NCI-H2227 (cell line): ENCODE data around the gene TCF7L2.
"Not testable (repeated sequence)": the region's sequence is repeated elsewhere in the genome, so short reads cannot be mapped to it uniquely, and the experiment has no call there.

Experiments
- DNase-seq: peaks from one replicate; lab custom pipeline; 2025; ENCODE audit not compliant: unreplicated experiment; lab: John Stamatoyannopoulos, UW

The TCF7L2 gene

DNA sequence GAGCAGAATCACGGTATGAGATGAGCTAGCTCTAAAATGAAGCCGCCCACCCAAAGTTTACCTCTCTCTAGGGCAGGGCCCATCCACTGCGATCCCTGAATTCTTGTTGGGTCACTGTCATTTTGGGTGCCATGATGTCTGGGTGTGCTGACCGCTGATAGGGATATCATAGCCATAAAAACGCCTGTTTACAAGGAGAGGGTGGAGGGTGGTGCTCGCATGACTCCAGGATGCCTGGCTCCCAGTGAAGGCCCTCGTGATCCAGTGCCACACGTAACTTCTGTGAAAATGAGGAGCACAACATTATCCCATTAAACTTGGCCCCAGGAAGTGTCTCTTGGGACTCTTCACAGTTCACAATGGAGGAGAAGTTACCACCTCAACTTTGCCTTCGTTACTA is 139.5 kb downstream of the TCF7L2 start:
- no peak for DNase-seq

DNA sequence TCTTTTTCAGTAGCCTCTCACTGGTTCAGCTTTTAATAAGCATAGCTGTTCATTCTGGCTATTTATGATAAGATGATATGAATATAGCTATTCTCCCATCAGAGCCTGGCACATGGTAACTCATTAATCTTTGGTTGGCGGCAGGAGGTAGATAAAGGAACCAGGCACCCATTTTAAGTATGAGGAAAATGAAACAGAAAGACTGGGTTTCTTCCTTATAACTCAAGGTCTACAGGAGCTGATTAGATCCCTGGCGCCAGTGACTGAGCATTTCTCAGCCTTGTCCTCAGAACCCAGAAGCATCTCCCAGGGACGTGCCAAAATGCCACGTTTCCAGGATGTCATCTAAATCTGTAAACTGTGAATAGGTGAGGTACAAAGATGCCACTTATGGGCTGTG is 141.9 kb downstream of the TCF7L2 start:
- DNase-seq: no peak

DNA sequence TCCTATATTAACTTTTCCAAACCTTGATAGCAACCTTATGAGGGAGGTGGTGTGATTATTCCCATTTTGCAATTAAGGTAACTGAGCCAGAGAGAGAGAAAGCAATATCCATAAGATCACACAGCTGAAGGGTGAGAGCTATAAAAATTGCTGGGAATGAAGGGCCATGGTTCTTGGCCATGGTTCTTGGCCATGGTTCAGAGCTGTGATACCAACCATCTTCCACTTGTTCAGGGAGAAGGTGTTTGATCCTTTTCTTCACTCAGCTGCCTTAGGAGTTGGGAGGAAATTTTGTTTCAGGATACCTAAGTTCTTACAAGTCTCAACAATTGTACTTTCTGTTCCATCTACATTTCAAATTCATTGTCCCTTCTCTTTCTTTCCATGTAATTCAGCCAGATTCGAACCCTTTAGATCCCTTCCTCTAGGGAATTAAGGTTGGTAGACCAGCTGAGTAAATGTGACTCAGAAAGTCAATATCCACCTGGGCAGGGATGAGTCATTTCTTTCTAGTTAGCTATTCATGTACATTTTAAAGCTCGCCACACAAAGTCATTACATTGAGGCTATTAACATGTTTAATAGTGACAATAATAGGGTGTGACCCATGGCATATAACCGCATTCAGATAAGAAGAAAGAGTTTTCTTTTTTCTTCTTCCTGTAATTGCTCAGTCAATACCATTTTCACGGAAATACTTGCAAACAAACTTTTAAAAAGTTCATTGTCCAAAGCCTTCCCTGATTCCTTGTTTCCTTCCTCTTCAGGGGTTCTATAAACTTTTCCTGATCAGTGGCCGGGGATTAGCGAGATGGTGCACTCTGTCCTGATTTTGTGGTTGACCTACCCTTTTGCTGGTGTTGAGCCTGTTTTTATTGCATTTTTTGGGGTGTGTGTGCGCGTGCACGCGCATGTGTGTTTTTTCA is 143.4 kb downstream of the TCF7L2 start:
- no peak for DNase-seq

DNA sequence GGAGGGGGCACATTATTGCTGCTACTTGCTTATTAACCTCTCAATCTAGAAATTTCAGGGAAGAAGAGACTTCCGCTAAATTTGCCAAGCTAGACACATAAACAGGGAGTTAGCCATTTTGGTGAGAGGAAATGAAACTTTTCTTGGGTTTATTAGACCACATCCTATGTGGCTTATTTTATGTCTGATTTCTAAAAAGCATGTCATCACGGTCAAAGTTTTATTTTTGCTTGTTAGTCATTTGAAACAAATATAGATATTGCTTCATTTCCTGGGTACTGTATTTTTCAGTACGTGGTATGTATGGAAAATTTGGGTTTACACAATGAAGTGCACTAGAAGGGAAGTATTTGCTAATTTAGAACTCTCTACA is 144.1 kb downstream of the TCF7L2 start:
- DNase-seq: no peak

DNA sequence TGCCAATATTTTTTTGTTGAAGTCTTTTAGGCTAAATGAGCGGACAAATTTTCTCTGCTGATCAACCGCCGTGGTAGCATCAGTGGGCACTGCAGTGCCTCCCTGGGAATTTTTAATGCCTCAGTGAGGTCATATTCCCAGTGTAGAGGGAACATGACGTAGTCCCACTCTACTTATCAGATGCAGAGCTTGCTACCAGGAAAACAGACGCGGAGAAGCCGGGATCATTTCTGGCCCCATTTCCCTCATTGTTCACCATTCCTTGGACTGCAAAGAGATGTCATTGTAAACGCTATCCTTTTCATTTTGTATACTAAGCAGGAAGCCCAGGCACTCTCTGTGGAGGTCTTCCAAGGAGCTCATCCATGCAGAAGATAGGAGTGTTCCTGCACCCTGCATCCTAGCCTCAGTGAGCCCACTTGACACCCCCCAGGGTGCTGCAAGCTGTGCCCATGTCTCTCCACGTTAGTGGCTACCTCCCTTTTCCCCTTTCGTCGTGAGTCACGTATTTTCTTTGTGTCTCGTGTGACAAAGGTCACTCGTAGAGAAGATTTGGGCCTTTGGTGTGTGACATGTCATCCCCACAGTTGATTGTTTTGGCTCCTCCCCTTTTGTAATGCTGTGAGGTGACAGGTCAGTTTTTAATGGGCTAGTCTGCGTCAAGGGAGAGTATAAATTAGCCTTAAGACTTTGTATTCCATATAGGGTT is 145.5 kb downstream of the TCF7L2 start:
- no peak for DNase-seq

DNA sequence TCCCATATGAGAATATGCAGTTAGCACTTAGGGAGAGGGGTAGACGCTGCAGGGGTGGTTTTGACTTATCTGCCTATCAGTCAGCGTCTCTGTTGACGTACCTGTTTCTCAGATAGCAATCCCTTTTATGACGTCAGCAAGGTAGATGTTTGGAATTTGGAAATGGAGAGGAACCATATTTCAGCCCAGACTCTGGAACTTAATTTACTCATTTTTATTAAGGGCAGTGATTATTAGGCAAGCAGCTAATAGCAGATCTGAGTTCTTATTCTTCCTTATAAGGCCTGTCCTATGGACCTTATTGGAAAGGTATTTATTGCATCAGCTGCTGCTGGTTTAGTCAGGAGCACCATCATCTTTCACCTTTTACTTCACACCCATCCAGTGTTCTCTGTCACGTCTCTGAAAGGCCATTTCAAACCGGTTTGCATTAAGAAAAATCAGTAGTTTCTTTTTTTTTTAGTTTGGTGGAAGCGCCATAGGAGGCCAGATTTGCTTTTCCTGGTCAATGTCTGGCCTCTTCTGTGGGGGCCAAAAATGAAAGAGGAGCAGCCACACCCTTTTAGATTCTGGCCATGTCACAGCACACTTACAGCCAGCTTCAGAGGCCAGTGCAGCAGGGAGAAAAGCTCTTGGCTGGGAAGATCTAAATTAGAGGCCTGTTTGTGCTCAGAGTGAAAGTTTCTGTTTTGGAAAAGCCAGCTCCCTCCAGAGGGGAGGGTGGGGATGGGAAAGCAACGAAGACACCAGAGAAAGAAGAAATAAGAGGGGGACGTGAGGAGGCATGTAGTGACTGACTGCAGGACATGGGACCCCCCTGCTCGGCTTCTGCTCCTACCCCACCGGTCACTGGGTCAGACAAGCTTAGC is 146.3 kb downstream of the TCF7L2 start:
- no peak for DNase-seq

DNA sequence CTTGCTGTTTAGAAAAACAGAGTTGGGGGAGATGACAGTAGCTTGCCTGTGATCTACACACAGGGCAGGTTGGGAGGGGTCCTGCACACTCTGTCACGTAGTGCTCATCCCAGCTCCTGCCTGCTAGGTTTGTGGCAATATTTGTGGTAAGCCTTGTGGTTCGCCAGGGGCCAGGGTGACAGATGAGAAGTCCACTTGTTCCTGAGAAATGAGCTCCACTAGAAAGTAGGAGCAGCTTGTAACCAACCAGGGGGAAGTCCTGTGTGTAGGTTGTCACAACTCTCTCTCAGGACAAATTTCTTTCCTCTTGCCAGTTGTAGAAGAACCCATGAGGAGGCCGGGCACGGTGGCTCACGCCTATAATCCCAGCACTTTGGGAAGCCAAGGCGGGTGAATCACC is 147.0 kb downstream of the TCF7L2 start:
- DNase-seq: no peak

DNA sequence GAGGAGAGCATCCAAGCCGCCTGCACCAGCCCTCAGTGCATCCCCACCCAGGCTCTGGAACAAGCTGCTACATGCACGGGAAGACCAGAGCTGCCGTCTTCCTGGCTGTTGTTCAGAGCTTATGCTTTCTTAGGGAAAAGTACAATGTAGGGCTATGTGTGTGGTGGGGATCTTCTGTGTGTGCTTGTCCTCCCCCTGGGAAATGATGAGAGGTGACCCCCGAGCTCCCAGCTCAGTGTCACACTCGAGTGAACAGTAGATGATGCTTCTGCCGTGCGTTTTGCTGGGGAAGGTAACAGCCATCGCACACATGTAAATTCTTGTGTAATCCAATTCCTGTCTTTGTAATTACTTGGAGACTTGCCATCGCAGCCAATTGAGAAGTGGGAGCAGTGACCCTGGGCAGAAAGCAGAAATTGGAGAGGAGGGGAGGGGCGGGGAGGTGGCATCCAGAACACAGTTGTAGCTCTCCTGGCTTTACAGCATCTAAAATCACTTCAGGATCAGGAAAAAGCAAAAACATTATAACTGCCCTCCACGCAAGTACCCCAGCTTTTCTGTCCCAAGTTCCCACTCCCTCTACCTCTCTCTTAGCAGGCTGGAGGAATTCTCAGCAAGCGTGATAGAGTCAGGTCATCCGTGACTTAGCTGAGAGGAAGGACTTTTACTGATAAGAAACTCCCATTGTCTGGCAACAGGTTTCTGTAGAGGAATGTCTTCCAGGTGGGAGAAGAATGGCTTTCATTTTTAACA is 149.6 kb downstream of the TCF7L2 start:
- DNase-seq: peak; percentile 18

DNA sequence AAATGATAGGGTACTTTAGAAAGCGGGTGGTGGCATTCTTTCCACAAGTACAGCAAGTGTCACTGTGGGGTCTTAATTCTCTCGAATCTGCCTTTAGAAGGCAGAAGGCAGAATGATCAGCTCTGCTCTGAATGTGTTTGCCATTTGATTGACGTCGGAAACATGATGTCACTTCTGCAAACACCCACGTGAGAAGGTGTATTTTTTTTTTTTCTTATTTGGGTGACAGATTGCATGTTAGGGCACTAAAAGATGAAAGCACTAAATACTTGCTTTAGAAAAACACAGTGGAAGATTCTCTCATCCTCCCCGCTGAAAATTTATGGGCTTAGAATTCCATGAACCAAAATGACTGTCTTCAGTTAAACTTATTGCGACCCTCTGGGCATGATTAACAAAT is 150.2 kb downstream of the TCF7L2 start:
- DNase-seq: no peak

DNA sequence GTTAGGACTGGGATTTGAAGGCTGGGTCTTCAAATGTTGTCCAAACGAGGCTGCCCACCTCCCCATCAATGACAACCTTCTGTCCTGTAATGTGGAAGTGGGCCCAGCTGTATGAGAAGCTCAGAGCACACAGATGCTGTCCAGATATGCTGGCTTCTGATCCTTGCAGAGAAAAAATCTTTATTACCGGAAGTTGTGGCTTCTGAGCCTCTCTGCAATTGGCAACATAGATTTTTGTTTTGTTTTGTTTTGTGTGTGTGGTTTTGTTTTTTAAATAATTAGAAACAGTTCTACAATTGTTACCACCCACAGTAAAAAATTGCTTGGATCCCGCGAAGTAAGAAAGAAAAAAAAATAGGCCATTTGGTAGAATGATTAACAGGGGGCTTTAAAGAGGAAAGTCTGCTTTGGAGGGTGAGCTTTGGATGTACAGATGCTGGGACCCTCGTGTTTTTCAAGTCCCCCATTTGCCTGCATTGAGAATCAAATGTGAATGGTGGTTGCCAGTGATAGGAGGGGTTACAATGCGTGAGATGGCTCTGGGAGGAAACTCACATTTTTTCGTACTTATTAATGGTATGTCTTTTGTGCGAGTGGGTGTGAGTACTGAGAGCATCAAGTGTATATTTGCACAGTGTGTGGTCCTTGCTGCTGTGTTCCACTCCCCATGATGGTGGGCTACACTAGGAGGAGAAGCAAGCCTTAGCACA is 153.2 kb downstream of the TCF7L2 start:
- DNase-seq: no peak

DNA sequence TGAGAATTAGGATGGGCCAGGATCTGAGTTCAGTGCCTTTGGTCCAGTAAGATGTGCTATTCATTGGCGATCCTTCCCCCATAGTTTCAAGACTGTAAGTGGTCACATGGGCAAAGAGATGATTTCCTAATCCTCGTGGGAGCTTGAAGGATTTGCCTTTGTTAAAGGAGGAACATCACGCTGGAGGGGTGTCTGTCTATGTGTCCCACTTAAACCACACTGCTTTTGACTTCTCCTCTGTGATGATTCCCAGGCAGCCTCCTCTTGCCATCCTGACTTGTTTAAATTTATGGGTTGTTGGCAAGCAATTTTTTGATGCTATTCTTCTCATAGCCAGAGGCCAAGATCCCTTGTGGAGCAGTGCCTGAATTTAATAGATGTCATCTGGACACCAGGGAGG is 154.0 kb downstream of the TCF7L2 start:
- no peak for DNase-seq

DNA sequence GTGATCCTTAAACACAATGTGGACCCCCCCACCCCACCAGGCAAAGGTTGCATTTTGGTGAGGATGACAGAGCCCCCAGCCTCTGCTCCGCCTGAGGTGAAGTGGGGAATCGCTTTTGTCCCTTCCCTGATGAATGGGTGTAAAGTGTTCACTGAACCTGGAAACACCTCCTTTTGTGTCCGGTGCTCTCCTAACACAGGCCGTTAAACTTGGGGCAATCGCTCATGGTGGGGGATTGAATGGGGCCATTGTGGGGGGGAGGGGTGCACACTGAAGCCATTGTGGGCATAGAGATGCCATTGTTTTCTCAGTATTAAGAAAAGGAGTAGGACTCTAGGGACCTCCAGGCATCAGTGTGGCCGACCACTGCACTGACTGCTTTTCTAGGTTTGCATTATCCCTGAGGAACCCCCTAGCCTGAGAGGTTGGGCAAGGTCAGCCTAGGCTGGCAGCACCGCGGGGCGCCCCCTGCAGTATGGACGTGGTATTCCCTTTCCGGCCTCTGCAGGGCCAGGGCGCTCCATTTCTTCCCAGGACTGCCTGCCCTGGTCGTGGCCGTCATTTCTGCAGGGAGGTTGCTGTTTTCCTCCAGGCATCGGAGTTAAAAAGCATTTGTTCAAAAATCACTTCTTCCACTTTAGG is 158.3 kb downstream of the TCF7L2 start:
- no peak for DNase-seq

DNA sequence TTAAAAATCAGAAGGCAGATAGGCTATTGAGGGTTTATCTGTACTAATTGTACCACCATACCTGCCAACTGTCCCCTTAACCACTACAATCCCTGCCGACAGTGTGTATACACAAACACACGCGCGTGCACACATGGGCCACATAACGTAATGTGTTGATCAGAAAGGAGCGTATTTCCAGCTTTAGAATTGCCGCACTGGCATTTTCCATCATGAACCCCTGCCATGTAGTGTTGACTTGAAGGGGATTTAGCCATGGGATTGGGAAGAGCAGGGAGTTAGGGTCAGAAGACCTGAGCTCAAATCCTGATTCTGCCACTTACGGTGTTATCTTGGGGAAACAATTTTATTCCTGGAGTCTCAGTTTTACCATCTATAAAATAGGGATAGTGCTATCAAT is 158.9 kb downstream of the TCF7L2 start:
- DNase-seq: no peak

DNA sequence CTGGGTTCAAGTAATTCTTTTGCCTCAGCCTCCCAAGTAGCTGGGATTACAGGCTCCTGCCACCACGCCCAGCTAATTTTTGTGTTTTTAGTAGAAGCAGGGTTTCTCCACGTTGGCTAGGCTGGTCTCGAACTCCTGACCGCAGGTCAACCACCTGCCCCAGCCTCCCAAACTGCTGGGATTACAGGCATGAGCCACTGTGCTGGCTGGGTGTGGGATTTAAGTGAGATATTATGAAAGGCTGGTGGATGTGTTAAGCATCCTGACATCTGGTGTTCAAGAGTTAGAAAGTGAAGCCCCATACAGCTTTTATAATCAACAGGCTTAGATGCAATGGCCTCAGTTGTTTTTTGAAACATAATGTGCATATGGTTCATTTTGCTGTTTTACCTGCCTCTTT is 159.4 kb downstream of the TCF7L2 start:
- DNase-seq: not testable (repeated sequence)

DNA sequence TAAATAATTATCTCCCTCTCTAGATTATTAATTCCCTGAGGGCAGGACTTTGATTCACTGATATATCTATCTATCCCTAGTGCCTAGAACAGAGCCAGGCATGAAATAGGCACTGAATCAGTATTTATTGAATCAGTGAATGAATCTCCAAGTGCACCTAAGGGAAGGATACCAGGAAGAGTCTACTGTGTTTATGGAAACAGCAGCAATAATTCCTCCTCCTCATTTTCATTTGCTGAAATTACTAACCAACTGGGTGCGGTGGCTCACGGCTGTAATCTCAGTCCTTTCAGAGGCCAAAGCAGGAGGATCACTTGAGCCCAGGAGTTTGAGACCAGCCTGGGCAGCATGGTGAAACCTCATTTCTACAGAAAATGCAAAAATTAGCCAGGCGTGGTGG is 161.2 kb downstream of the TCF7L2 start:
- no peak for DNase-seq

DNA sequence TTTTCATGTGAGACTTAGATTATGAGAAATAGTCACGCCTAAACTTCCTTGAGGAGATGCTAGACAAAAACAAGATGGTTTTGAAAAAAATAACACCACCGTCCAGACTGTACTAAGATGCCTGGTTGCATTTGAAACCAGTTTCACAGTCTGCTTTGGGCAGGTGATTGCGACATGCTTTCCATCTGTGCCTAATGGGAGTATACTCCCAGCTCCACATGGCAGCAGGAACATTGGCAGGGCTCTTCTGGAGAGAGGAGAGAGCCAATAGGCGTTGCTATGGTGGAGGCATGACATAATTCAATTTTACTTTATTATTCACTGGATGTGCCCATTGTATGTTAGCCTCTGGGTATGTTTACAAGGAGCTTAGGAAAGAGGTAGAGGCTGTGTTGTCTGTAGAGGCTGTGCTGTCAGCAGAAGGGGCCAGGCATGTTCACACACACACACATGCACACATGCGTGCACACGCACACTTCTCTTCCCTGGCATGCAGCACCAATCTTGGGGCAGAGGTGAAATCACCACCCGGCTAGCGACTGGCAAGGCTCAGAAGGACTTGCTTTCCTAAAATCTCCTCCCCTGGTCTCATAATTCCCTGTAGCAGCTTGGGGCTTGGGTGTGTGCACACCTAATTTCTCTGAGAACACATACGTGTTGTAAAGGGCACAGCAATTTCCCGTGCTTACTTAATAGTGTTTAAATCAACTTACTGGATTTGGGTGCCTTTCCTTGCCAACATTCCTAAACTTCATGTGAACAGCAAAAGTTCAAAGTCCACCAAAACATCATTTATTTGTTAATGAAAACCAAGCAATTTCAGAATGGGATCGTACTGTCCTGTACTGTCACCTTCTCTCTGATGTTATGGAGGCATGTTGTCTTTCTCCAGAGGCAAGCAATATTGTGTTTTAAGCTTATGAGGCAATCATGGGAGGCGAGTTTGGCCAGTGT is 162.1 kb downstream of the TCF7L2 start:
- no peak for DNase-seq

DNA sequence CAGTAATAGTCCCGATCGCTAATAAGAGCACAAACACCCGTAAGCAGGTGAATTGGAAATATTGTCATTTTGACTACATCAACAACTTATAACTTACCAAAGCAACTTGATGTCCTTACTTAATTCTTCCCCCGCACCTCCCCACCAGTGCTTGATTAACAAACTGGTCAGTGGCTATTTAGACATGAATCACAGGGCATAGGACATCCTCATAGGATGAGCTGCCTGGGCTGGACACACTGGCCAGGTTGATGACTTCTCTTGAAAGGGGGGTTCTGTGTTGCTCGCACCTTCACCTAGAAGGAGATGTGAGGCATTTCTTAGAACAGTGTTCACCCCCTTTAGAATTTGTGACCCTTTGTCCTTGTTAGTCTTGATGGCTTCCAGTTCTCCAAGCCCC is 163.2 kb downstream of the TCF7L2 start:
- DNase-seq: no peak

DNA sequence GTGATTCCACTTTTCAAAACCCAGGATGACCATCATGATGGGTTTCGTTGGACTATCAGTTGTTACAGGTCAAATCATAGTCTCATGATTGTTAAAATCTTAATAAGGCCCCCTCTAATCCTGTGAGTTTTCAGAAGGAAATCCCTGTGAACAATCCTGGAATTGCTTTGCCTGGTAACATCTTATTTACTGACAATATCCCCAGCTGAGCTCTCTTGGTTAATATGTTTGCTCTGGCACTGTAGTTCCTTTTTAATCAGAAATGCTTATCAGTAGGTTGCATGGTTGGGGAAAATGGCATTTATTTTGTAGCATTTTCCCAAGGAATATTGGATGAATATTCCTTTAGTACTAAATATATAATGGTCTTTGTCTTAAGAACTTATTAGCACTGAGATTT is 163.9 kb downstream of the TCF7L2 start:
- DNase-seq: no peak

DNA sequence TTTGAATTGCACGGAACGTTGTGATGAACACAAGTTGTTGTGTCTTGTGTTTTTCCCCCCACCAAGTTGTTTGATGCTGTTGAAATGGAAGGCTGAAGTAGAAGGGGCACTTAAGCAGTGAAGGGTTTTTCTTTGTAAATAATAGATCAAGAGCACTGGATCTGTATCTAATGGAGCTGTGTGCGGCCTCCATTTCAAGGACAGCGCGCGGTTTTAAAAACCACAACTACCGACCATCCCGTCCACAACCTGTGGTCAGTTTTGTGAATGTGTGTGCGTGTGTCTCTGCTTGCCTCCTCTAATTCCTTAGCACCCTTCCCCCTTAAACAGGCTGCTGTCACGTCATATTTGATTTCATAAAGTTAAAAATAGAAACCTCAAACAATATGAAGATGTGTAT is 165.5 kb downstream of the TCF7L2 start:
- no peak for DNase-seq
